Vagina (tissue), 2 donors: ENCODE results near the gene MYOD1. TPM values are rescaled to one million over a fixed set of nuclear protein-coding genes. Genes with fewer than 3 reads are reported as not detected.

Experiments
- DNase-seq, 2 donors: peaks; one replicate each; pipeline ENCODE4 v3.0.0-alpha.2; 2017; ENCODE audit errors: extremely low spot score in 2 of 2
- H3K27ac ChIP-seq: fragments of 200-600 bp; sonication (generic); one replicate; pipeline ENCODE4 v1.5.1; 2019
- H3K27me3 ChIP-seq: fragments of 200-600 bp; sonication (generic); one replicate; pipeline ENCODE4 v1.5.1; 2019
- H3K36me3 ChIP-seq, 2 donors: fragments of 200-600 bp; sonication (generic); one replicate each; pipeline ENCODE4 v1.5.1; 2017 to 2019
- H3K4me1 ChIP-seq: fragments of 200-600 bp; sonication (generic); one replicate; pipeline ENCODE4 v1.5.1; 2019
- H3K4me3 ChIP-seq, 2 donors: fragments of 200-600 bp; sonication (generic); 1 replicate in 1 of 2; 2 replicates in 1 of 2; pipeline ENCODE4 v1.5.1; 2016 to 2019
- H3K9me3 ChIP-seq: fragments of 200-600 bp; sonication (generic); one replicate; pipeline ENCODE4 v1.5.1; 2019
- POLR2A ChIP-seq, 2 donors: fragments of 450-650 bp; IDR thresholded peaks; one replicate each; pipeline ENCODE4 v1.6.1; 2017; ENCODE audit warnings: antibody characterized with exemption in 2 of 2, mild to moderate bottlenecking in 2 of 2, moderate library complexity in 2 of 2
- POLR2AphosphoS5 ChIP-seq, 2 donors: sonication (generic); formaldehyde crosslinking; IDR thresholded peaks; one replicate each; pipeline ENCODE4 v1.9.0; 2017; ENCODE audit warnings: antibody characterized with exemption in 2 of 2, mild to moderate bottlenecking in 2 of 2, low read depth in 1 of 2; ENCODE audit not compliant: insufficient read depth in 1 of 2
- intact Hi-C: fragments of 100-400 bp; cut with DNase I; formaldehyde crosslinking; loops from one replicate; pipeline ENCODE4 v1.15.1; 2023
- total RNA-seq: library from RNA; depleted of rRNA; stranded (reverse); fragments of >200 nt; gene quantifications from one replicate; pipeline ENCODE4 v1.2.3, GENCODE V29; 2016
- TF ChIP-seq, protein P1 (sequence below), 3 experiments: fragments of 450-650 bp in 2 of 3; fragments of 200-600 bp in 1 of 3; sonication (generic) in 1 of 3; IDR thresholded peaks; one replicate each; pipeline ENCODE4 v1.5.1; 2017 to 2019; ENCODE audit warnings: antibody characterized with exemption in 3 of 3, mild to moderate bottlenecking in 2 of 3, moderate library complexity in 2 of 3

MYOD1 gene
- total RNA-seq: not detected

DNA sequence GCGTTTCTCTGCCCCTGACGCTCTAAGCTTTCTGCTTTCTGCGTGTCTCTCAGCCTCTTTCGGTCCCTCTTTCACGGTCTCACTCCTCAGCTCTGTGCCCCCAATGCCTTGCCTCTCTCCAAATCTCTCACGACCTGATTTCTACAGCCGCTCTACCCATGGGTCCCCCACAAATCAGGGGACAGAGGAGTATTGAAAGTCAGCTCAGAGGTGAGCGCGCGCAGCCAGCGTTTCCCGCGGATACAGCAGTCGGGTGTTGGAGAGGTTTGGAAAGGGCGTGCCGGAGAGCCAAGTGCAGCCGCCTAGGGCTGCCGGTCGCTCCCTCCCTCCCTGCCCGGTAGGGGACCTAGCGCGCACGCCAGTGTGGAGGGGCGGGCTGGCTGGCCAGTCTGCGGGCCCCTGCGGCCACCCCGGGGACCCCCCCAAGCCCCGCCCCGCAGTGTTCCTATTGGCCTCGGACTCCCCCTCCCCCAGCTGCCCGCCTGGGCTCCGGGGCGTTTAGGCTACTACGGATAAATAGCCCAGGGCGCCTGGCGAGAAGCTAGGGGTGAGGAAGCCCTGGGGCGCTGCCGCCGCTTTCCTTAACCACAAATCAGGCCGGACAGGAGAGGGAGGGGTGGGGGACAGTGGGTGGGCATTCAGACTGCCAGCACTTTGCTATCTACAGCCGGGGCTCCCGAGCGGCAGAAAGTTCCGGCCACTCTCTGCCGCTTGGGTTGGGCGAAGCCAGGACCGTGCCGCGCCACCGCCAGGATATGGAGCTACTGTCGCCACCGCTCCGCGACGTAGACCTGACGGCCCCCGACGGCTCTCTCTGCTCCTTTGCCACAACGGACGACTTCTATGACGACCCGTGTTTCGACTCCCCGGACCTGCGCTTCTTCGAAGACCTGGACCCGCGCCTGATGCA is at the start of gene MYOD1:
Gene MYOD1 (plus strand): TSS at position 544 of the 910 bp plus-strand sequence. CDS start 212 bp downstream, at position 756.
- Histone ChIP-seq H3K36me3 (no peaks in the 10 kb centered on the region), H3K4me1 (peaks cover 24% of the 10 kb centered on the region), H3K27ac (no peak within 1 kb of the TSS), H3K4me3 (no peak within 1 kb of the TSS), H3K9me3 (no peaks in the 10 kb centered on the region), H3K27me3 (no peaks in the 10 kb centered on the region)
- intact Hi-C loops: no loop called here
- DNase-seq: no peak
- TF ChIP-seq POLR2AphosphoS5 (IDR thresholded peaks at IDR 0.05; ENCODE audit: insufficient read depth in 1 of 2, low read depth in 1 of 2) (no peak), POLR2A (IDR thresholded peaks at IDR 0.05) (no peak)
- TF ChIP-seq, protein P1, sequence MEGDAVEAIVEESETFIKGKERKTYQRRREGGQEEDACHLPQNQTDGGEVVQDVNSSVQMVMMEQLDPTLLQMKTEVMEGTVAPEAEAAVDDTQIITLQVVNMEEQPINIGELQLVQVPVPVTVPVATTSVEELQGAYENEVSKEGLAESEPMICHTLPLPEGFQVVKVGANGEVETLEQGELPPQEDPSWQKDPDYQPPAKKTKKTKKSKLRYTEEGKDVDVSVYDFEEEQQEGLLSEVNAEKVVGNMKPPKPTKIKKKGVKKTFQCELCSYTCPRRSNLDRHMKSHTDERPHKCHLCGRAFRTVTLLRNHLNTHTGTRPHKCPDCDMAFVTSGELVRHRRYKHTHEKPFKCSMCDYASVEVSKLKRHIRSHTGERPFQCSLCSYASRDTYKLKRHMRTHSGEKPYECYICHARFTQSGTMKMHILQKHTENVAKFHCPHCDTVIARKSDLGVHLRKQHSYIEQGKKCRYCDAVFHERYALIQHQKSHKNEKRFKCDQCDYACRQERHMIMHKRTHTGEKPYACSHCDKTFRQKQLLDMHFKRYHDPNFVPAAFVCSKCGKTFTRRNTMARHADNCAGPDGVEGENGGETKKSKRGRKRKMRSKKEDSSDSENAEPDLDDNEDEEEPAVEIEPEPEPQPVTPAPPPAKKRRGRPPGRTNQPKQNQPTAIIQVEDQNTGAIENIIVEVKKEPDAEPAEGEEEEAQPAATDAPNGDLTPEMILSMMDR (IDR thresholded peaks at IDR 0.05): no peak

DNA sequence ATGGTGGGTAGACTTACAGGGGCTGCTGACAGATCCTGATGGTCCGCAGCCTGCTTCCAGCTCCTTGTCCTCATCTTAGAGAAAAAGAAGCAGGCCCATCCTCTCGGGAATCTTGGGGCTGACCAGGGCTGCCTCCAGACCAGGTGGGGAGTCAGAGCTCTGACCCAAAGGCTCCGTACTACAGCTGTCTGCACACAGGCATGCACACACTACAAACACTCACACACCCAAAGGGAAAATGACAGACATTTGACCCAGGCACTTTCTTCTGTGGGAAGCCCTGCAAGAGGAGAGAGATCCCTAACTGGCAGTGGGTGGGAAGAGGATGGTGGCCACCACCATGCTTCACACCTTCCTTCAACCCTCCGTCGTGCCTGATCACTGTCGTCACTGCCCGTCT is 46.9 kb upstream of the MYOD1 start:
- no peak for TF ChIP-seq POLR2A (IDR thresholded peaks at IDR 0.05)
- TF ChIP-seq, protein P1 (IDR thresholded peaks at IDR 0.05): no peak
- no peak for TF ChIP-seq POLR2AphosphoS5 (IDR thresholded peaks at IDR 0.05; ENCODE audit: insufficient read depth in 1 of 2, low read depth in 1 of 2)
- H3K27ac ChIP-seq: no peak overlapping the region
- no peaks in the 10 kb centered on the region for H3K36me3 ChIP-seq
- no peak for DNase-seq
- no peak overlapping the region for H3K4me3 ChIP-seq
- no peaks in the 10 kb centered on the region for H3K4me1 ChIP-seq
- no peaks in the 10 kb centered on the region for H3K9me3 ChIP-seq
- intact Hi-C loops: no loop called here
- H3K27me3 ChIP-seq: no peaks in the 10 kb centered on the region

DNA sequence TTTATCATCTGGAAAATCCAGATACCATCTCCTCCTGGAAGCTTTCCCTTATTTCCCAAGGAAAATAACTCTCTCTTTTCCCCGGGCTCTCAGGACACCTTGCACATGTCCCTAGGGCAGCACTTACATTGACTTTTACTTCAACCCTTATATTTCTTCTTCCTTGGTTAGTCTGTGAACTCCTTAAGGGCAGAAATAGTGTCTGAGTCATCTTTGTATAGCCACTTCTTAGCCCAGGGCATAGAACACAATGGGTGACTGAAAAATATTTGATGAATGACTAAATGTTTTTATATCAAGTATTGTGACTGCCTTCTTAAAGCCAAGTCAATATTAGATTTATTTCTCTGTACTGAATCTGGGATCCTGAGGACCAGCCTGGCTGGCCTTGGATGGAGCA is 45.4 kb upstream of the MYOD1 start:
- Histone ChIP-seq H3K27ac (no peak overlapping the region), H3K27me3 (no peaks in the 10 kb centered on the region), H3K9me3 (no peaks in the 10 kb centered on the region), H3K4me1 (no peaks in the 10 kb centered on the region), H3K4me3 (no peak overlapping the region), H3K36me3 (no peaks in the 10 kb centered on the region)
- TF ChIP-seq POLR2AphosphoS5 (IDR thresholded peaks at IDR 0.05; ENCODE audit: insufficient read depth in 1 of 2, low read depth in 1 of 2): no peak
- TF ChIP-seq POLR2A (IDR thresholded peaks at IDR 0.05): no peak
- TF ChIP-seq, protein P1 (IDR thresholded peaks at IDR 0.05): no peak
- intact Hi-C loops: no loop called here
- no peak for DNase-seq

DNA sequence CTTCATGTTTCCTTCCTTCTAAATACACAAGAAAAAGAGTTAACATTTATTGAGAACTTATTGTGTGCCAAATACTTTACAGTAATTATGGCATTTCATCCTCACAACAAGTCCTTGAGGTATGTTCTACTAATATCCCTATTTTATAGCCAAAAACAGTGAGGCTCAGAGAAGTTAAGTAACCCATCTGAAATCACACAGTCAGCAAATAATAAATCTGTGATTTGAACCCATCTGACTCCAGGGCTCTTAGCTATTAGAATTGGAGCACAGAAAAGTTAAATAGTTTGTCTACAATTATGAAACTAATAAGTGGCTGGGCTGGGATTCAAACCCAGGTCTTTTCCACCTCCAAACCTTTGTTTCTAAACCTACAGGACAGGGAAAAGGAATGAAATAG is 36.5 kb upstream of the MYOD1 start:
- intact Hi-C loops: no loop called here
- Histone ChIP-seq H3K36me3 (no peaks in the 10 kb centered on the region), H3K9me3 (no peaks in the 10 kb centered on the region), H3K27me3 (no peaks in the 10 kb centered on the region), H3K4me1 (no peaks in the 10 kb centered on the region), H3K27ac (no peak overlapping the region), H3K4me3 (no peak overlapping the region)
- DNase-seq: no peak
- TF ChIP-seq POLR2AphosphoS5 (IDR thresholded peaks at IDR 0.05; ENCODE audit: insufficient read depth in 1 of 2, low read depth in 1 of 2): no peak
- TF ChIP-seq, protein P1 (IDR thresholded peaks at IDR 0.05): no peak
- TF ChIP-seq POLR2A (IDR thresholded peaks at IDR 0.05): no peak
